IMR-90 (cell line): Measurements from ENCODE around the gene MRTFA.

ENCODE experiments used
- BHLHE40 ChIP-seq: fragments of 150-350 bp; IDR thresholded peaks from 2 replicates; pipeline ENCODE4 v1.6.1; 2016; ENCODE audit warnings: mild to moderate bottlenecking, low read depth, low read length
- CEBPB ChIP-seq: IDR thresholded peaks from 2 replicates; pipeline ENCODE4 v1.6.1; 2012; ENCODE audit warnings: low read depth, low read length, improper control_type of control experiment
- CTCF ChIP-seq: conservative IDR thresholded peaks from 2 replicates; pipeline ENCODE4 v1.5.1; 2012; ENCODE audit warnings: mild to moderate bottlenecking, low read depth, low read length, improper control_type of control experiment
- ELK1 ChIP-seq: fragments of 150-350 bp; IDR thresholded peaks from 2 replicates; pipeline ENCODE4 v1.6.1; 2016; ENCODE audit warnings: low read depth, mild to moderate bottlenecking, low read length, moderate library complexity, borderline replicate concordance
- MAFK ChIP-seq: IDR thresholded peaks from 2 replicates; pipeline ENCODE4 v1.6.1; 2012; ENCODE audit warnings: low read depth, low read length, improper control_type of control experiment
- MXI1 ChIP-seq: IDR thresholded peaks from 2 replicates; pipeline ENCODE4 v1.6.1; 2012; ENCODE audit warnings: low read depth, mild to moderate bottlenecking, low read length, moderate library complexity, borderline replicate concordance
- POLR2A ChIP-seq: IDR thresholded peaks from 2 replicates; pipeline ENCODE4 v1.6.1; 2012; ENCODE audit warnings: mild to moderate bottlenecking, low read depth, low read length
- RCOR1 ChIP-seq: IDR thresholded peaks from 2 replicates; pipeline ENCODE4 v1.6.1; 2012; ENCODE audit warnings: mild to moderate bottlenecking, low read length, improper control_type of control experiment; ENCODE audit not compliant: insufficient replicate concordance

- TF ChIP-seq RCOR1, result no peak
- TF ChIP-seq POLR2A, result no peak
- TF ChIP-seq CTCF, result no peak
- no peak for TF ChIP-seq CEBPB
- TF ChIP-seq MAFK, result no peak
- TF ChIP-seq BHLHE40, result no peak
- no peak for TF ChIP-seq MXI1
- no peak for TF ChIP-seq ELK1
Measured at GRCh38 chr22:40635940-40636379, 559 bp downstream of the MRTFA start.
